ENCODE measurements around the gene PTPRR. TPM values are rescaled to one million over a fixed set of nuclear protein-coding genes. Genes with fewer than 3 reads are reported as not detected.

PTPRR gene
- total and polyA plus RNA-seq, 2 of the 4 experiments (the other 2 are of a cell fraction) = 0.18 to 0.21 TPM

GRCh38 chr12:70824511-70824910 is 96.0 kb downstream of the PTPRR start:
- TF ChIP-seq MAZ (IDR thresholded peaks at IDR 0.05; ENCODE audit: borderline replicate concordance, low read depth, low read length) (no peak), MAFK (IDR thresholded peaks at IDR 0.05; ENCODE audit: low read depth, low read length) (no peak), CHD1 (IDR thresholded peaks at IDR 0.05; ENCODE audit: low read depth, low read length) (no peak), CEBPB (IDR thresholded peaks at IDR 0.05; ENCODE audit: low read depth, low read length) (no peak), SMC3 (IDR thresholded peaks at IDR 0.05; ENCODE audit: low read depth, low read length) (no peak), RAD21 (IDR thresholded peaks at IDR 0.05; ENCODE audit: low read length) (no peak), POLR2A (IDR thresholded peaks at IDR 0.05; ENCODE audit: low read depth, low read length) (no peak), ELK1 (IDR thresholded peaks at IDR 0.05; ENCODE audit: borderline replicate concordance, low read depth, low read length) (no peak), CTCF (conservative IDR thresholded peaks at IDR 0.05; ENCODE audit: low read depth, low read length) (no peak), MXI1 (IDR thresholded peaks at IDR 0.05; ENCODE audit: borderline replicate concordance, low read depth, low read length) (no peak), NFE2L2 (IDR thresholded peaks at IDR 0.05; ENCODE audit: low read depth, low read length) (no peak), FOS (IDR thresholded peaks at IDR 0.05; ENCODE audit: low read depth, low read length) (no peak), RCOR1 (IDR thresholded peaks at IDR 0.05; ENCODE audit: insufficient replicate concordance, low read length) (no peak)
- TF ChIP-seq, protein P1, sequence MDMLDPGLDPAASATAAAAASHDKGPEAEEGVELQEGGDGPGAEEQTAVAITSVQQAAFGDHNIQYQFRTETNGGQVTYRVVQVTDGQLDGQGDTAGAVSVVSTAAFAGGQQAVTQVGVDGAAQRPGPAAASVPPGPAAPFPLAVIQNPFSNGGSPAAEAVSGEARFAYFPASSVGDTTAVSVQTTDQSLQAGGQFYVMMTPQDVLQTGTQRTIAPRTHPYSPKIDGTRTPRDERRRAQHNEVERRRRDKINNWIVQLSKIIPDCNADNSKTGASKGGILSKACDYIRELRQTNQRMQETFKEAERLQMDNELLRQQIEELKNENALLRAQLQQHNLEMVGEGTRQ (IDR thresholded peaks at IDR 0.05; ENCODE audit: low read depth, low read length) = no peak
- in situ Hi-C loops (cut with MboI; ENCODE audit: low sequenced_read_pairs) (no loop called here), intact Hi-C loops (cut with micrococcal nuclease) (no loop called here), dilution Hi-C loops (cut with HindIII; ENCODE audit: low sequenced_read_pairs, unreplicated experiment) (no loop called here)
- Histone ChIP-seq H2BK20ac (ENCODE audit: low read depth, low read length) (no peak overlapping the region), H3K27me3 (ENCODE audit: control insufficient read depth, insufficient read depth, low read length) (no peaks in the 10 kb centered on the region), H3K9me1 (ENCODE audit: insufficient read depth, low read length) (no peaks in the 10 kb centered on the region), H4K5ac (ENCODE audit: low read depth, low read length) (no peak overlapping the region), H2BK15ac (ENCODE audit: low read depth, low read length) (no peak overlapping the region), H2AK5ac (ENCODE audit: low read depth, low read length) (no peak overlapping the region), H3K79me1 (ENCODE audit: low read depth in 1 of 2, low read length in 2 of 2) (no peaks in the 10 kb centered on the region), H2BK5ac (ENCODE audit: low read depth, low read length, poor library complexity, severe bottlenecking) (no peak overlapping the region), H2BK120ac (ENCODE audit: low read depth, low read length) (no peak overlapping the region), H3K18ac (ENCODE audit: low read depth, low read length) (no peak overlapping the region), H3K4me1 (ENCODE audit: control insufficient read depth, insufficient read depth, low read length) (no peaks in the 10 kb centered on the region), H4K91ac (ENCODE audit: insufficient read depth, low read depth, low read length) (no peak overlapping the region), H3K4me2 (ENCODE audit: low read depth, low read length) (no peak overlapping the region), H4K8ac (ENCODE audit: low read depth in 2 of 2, low read length in 2 of 2) (no peak overlapping the region), H3K56ac (ENCODE audit: extremely low read depth, insufficient read depth, low read length) (no peak overlapping the region), H3K4me3 (ENCODE audit: insufficient read depth, low read depth, low read length) (no peak overlapping the region), H2AFZ (replicated peaks; ENCODE audit: low read length, poor library complexity) (no peak overlapping the region), H3K36me3 (ENCODE audit: control insufficient read depth, insufficient read depth, low read length) (no peaks in the 10 kb centered on the region), H3K9me3 (ENCODE audit: control insufficient read depth, insufficient read depth, low read length) (peaks cover 2% of the 10 kb centered on the region; the same call in 1 of the 2 replicates), H3K4ac (ENCODE audit: low read depth, low read length) (no peak overlapping the region), H3K14ac (replicated peaks; ENCODE audit: low read depth, low read length) (no peak overlapping the region), H3K23ac (ENCODE audit: low read depth, low read length) (no peak overlapping the region), H4K20me1 (ENCODE audit: insufficient read depth, low read length) (no peaks in the 10 kb centered on the region), H2AK9ac (replicated peaks; ENCODE audit: low read depth, low read length, poor library complexity) (no peak overlapping the region), H3K9ac (ENCODE audit: low read depth, low read length) (no peak overlapping the region), H3K27ac (ENCODE audit: insufficient read depth, low read length) (no peak overlapping the region)
- no TSS peak for BruUV-seq (replicated peaks)
- WGBS, 2 experiments (ENCODE audit: extremely low coverage in 2 of 2, insufficient read length in 1 of 2) = no CpG with 5 or more reads among the region's 4 CpGs
- ChIA-PET POLR2A (ENCODE audit: unreplicated experiment) (no interaction called here), CTCF (no interaction called here)
- DNase-seq (no peak), ATAC-seq (ENCODE audit: low read depth) (no peak)

Measured in IMR-90 (cell line).